Stimulated activated CD4-positive, alpha-beta T cell treated with anti-CD3 and anti-CD28 coated beads, Interleukin-12 subunit alpha, Interleukin-12 subunit beta, amount 100 ng/mL, for 24 hours (primary cell): ENCODE results near the gene BTBD19.
"Not testable (repeated sequence)": the region's sequence is repeated elsewhere in the genome, so short reads cannot be mapped to it uniquely, and the experiment has no call there.

ENCODE experiments used
- DNase-seq, 2 experiments: peaks; one replicate each; pipeline ENCODE4 v3.0.0-alpha.2; 2020; ENCODE audit warnings: low read depth in 2 of 2

The BTBD19 gene

DNA sequence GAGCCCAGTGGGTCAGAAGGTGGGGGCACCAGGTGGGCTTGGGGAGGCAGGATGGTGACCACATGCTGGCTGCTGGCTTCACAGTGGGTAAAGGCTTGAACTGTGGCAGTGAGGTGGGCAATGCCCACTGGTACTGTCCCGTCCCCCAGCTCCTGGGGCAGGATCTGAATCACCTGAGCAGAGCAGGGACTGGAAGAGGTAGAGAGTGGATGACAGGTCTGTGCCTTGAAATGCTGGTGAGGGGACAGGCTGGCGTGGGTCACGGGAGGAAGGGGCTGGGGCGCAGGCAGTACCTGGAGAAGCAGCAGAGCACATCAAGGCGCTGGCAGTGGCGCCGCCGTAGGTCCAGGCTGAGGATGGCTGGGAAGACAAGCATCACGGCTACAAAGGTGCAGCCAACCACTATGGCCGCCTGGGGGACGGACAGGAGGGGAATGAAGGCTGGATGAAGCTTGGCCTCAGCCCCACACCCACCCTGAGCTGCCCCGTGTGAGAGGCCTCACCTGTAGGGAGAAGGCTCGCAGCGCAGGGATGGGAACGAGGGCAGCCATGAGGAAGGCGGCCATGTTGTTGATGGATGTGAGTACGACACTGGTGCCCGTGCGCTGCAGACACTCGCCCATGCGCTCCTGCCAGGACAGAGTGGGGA lies 19.8 kb downstream of the BTBD19 start:
- no peak for DNase-seq

DNA sequence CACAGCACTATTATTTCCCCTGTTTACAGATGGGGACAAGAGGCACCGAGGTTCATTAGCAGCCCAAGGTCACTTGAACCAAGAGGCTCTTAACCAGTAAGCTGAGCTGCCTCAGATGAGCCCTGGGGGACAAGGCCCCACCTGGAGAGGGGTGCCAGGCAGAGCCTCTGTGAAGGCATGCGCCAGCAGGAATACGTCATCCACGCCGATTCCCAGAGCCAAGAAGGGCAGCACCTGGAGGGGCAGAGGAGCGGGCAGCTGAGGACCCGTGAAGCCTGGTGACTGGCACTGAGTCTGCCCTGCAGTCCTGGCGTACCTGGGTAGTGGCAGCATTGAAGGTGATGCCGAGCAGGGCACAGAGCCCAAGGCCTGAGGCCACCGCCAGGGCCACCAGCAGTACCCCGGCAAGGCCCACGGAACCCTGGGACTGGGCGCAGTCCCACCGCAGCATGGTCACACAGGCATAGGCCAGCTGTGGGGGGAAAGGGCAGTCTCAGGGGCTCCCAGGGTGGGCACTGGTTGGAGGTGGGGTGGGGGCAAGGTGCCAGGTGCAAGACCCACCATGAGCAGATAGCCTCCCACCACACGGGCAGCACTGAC lies 20.6 kb downstream of the BTBD19 start:
- DNase-seq = no peak

GRCh38 chr1:44829506-44830384 lies 21.4 kb downstream of the BTBD19 start:
- DNase-seq = no peak

DNA sequence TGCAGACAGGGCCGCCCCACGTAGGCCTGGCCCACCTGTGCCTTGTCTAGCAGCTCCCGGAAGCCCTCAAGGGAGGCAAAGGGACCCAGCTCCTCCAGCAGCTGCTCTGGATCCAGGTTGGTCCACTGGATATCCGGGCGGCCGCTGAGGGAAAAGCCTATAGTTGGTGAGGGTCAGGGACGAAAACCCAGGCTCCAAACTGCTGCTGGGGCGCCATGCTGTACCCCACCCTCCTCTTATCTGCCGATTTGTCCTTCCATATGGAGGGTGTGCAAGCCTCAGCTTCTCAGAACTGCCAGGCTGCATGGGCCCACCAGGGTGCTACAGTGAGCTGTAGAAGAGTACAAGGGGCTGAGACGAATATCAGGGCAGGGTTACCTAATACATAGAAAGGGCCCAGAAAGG lies 22.6 kb downstream of the BTBD19 start:
- no peak for DNase-seq

DNA sequence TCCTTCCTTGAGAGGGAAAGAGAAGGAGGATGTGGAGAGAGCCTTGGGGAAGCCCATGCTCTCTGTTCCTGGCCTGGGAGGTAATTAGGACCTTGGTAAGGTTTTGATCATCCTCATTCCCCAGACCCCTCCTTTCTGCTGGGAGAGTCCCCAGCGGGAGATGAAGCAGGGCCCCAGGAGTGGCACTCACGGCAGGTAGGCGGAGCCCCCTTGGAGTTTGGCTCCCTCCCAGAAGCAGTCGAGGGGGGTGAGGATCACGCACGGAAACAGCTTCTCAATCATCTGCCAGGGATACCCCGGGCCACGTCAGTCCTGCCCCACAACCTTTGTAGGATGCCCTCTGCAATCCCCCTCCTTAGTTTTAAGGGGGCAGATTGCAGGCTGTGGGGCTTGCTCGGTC lies 23.2 kb downstream of the BTBD19 start:
- no peak for DNase-seq

GRCh38 chr1:44832056-44832705 lies 23.9 kb downstream of the BTBD19 start:
- DNase-seq = no peak

- DNase-seq = no peak
Measured at GRCh38 chr1:44834328-44834727, 26.0 kb downstream of the BTBD19 start.

- DNase-seq = peak; percentile 64 to 93
Measured at GRCh38 chr1:44835738-44836675, 27.7 kb downstream of the BTBD19 start.

DNA sequence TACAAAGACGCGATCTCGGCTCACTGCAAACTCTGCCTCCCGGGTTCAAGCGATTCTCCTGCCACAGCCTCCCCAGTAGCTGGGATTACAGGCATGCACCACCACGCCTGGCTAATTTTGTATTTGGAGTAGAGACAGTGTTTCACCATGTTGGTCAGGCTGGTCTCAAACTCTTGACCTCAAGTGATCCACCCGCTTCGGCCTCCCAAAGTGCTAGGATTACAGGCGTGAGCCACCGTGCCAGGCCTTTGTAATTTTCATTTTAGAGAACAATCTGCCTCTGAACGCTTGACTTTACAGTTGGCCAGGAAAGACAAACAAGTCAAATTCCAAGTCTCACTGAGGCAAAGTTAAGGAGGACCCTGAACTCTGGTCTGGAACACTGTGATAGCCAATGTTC lies 30.0 kb downstream of the BTBD19 start:
- DNase-seq = not testable (repeated sequence)

- DNase-seq = no peak
Measured at GRCh38 chr1:44839576-44839975, 31.3 kb downstream of the BTBD19 start.

- no peak for DNase-seq
Measured at GRCh38 chr1:44842486-44842861, 34.2 kb downstream of the BTBD19 start.

DNA sequence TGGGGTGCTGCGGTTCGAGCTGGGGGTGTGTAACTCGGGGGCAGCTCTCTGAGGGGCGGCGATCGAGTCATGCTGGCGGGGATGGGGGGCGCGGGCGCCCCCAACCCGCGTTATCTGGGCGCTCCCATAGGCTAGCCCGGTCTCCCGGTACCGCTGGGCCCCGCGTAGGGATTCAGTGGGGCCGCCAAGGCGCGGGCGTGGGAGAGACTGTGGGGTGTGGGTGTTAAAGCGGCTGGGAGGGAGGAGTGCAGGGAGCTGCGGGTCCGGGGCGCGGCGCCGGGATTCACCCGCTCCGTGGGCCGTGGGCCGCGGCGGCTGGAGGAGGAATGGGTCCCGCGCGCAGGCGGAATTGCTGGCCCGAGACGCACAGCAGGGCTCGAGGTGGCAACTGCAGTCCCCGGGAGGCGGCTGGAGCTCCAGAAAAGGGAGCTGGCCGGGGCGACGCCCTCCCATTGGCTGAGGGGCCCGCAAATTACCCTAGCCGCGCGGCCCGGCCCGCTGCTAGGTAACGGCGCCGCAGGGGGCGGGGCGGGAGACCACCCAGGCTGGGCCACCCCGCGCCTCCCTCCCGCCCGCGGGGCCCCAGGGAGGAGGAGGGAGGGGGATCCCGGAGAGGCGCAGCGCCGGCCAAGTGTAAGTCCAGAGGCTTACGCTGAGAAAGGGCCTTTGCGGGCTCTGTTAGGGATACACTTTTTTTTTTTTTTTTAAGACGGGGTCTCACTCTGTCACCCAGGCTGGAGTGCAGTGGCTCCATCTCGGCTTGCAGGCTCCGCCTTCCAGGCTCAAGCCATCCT lies 34.7 kb downstream of the BTBD19 start, which contains the start of gene PTCH2:
PTCH2 (minus strand) TSS at position 392 of the 794 bp plus-strand sequence; CDS start at position 71, 321 bp downstream.
- DNase-seq = no peak

GRCh38 chr1:44846985-44847384 lies 38.7 kb downstream of the BTBD19 start:
- DNase-seq = no peak

DNA sequence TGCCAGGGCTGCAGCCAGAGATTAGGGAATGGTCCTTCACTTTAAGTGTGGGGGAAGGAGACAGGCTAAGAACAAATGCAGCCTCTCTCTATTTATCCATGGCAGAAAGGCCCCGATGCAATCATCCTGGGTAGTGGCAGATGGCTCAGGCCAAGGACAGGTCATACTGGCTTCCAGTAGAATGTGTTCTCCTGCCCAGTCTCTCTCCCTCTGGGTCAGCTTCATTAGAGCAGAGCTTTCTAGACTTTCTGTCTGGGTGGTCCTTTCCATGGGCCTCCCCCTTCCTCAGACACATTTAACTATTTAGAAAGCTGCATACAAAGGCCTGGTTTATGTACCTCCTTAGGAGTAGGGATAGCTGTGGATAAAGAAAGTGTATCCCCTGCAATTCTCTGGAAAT lies 39.5 kb downstream of the BTBD19 start:
- no peak for DNase-seq

DNA sequence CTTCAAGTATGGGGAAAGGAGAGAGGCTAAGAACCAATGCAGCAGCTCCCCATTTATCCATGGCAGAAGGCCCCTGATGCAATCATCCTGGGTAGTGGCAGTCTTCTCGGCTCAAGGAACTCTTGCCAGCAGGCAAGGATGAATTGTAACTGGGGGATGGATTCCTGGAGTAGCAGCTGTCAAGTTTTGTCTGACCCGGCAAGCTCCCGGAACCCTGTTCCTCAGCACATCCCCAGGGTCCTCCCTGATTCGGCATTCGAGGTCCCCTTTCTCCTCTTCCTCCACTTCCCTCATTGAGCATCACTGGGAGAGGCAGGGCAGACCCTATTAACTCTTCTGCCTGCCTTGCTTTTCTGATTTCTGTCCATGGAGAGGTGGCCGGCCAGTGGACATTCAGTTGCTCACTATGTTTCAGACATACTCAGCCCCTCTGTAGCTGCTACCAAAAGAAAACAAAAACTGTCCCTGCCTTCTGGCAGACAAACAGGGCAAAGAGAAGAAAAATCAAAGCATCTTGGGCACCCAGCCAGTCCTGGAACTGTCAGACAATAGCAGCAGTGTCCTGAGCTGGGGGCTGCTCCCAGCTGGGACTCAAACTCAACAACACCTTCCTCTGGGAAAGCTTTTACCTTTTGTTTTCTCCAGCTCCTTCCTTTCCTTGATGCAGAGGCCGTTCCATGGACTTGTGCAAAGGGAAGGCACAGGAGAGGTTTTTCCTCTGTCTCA lies 40.3 kb downstream of the BTBD19 start:
- DNase-seq = no peak

- no peak for DNase-seq
Measured at GRCh38 chr1:44849575-44850132, 41.3 kb downstream of the BTBD19 start.

DNA sequence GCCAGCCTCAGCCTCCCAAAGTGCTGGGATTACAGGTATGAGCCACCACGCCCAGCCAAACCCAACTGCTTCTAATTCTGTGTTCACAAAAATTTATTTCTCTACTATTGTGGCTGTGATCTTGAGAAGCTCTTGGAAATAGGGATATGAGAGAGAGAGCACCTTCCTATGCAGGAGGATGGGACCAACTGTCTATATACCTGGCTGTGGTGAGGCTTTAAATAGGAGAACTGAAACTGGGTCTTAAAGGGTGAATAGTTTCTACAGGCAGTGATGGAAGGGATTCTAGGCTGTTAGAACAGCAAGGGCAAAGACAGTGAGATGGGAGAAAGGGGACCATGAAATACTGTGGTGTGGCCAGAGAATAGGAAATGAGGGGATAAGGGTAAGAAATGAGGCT lies 43.0 kb downstream of the BTBD19 start:
- DNase-seq = no peak

DNA sequence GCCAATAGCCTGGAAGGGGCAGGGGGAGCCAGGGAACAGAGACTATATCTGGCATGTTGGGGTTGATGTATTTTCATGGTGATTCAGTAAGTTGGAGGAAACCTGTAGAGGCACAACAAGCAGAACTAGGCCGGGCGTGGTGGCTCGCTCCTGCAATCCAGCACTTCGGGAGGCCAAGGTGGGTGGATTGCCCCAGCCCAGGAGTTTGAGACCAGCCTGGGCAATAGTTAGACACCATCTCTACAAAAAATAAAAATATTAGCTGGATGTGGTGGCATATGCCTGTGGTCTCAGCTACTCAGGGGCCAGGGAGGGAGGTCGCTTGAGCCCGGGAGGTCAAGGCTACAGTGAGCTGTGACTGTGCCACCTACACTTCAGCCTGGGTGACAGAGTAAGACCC lies 44.9 kb downstream of the BTBD19 start:
- no peak for DNase-seq

- no peak for DNase-seq
Measured at GRCh38 chr1:44854970-44855369, 46.6 kb downstream of the BTBD19 start.
